CD4-positive, alpha-beta memory T cell (primary cell): ENCODE data around the gene PANX1. TPM values are rescaled to one million over a fixed set of nuclear protein-coding genes. Genes with fewer than 3 reads are reported as not detected.

ENCODE experiments used
- CTCF ChIA-PET: fragments of 350-600 bp; sonication (Branson Sonifier 250); formaldehyde crosslinking; loops from one replicate; lab custom pipeline; 2021; ENCODE audit warnings: inconsistent platforms; ENCODE audit not compliant: partially characterized antibody; lab: Charles Lee
- POLR2A ChIA-PET: fragments of 350-600 bp; sonication (Branson Sonifier 250); formaldehyde crosslinking; loops from one replicate; lab custom pipeline; 2021; ENCODE audit not compliant: partially characterized antibody; lab: Charles Lee
- DNase-seq, 5 donors: peaks; one replicate each; pipeline versions ENCODE4 v3.0.0 to v3.0.0-alpha.2; 2020 to 2022; ENCODE audit warnings: mixed read lengths in 1 of 5
- H3K27ac ChIP-seq: one replicate; pipeline ENCODE4 v1.7.0; 2013; ENCODE audit warnings: low read depth, low read length
- H3K27me3 ChIP-seq: 2 replicates; pipeline ENCODE4 v1.7.0; 2013; ENCODE audit warnings: mild to moderate bottlenecking, low read length, moderate library complexity; ENCODE audit not compliant: insufficient read depth
- H3K36me3 ChIP-seq: 2 replicates; pipeline ENCODE4 v1.7.0; 2013; ENCODE audit warnings: mild to moderate bottlenecking, low read length, moderate library complexity; ENCODE audit not compliant: insufficient read depth
- H3K4me1 ChIP-seq: 2 replicates; pipeline ENCODE4 v1.7.0; 2013; ENCODE audit warnings: mild to moderate bottlenecking, low read length, moderate library complexity; ENCODE audit not compliant: insufficient read depth
- H3K4me3 ChIP-seq, 2 donors: one replicate each; pipeline ENCODE4 v1.7.0; 2013; ENCODE audit warnings: low read length in 2 of 2, mild to moderate bottlenecking in 1 of 2
- H3K9me3 ChIP-seq, 2 donors: one replicate each; pipeline ENCODE4 v1.7.0; 2013; ENCODE audit warnings: low read length in 2 of 2, control low read depth in 1 of 2; ENCODE audit not compliant: control insufficient read depth in 1 of 2
- H3K27ac Mint-ChIP-seq, 7 donors: one replicate each; pipeline ENCODE4 v1.8.0; 2020 to 2021; ENCODE audit warnings: mixed read lengths in 7 of 7, mild to moderate bottlenecking in 6 of 7, inconsistent platforms in 3 of 7, moderate library complexity in 3 of 7
- H3K27me3 Mint-ChIP-seq, 2 donors: one replicate each; pipeline ENCODE4 v1.8.0; 2020 to 2021; ENCODE audit warnings: mixed read lengths in 2 of 2
- H3K36me3 Mint-ChIP-seq, 2 donors: one replicate each; pipeline ENCODE4 v1.8.0; 2020 to 2021; ENCODE audit warnings: mixed read lengths in 2 of 2, inconsistent platforms in 1 of 2, mild to moderate bottlenecking in 1 of 2
- H3K4me1 Mint-ChIP-seq, 4 donors: one replicate each; pipeline ENCODE4 v1.8.0; 2020 to 2021; ENCODE audit warnings: mixed read lengths in 4 of 4, mild to moderate bottlenecking in 1 of 4
- H3K4me3 Mint-ChIP-seq, 8 donors: one replicate each; pipeline ENCODE4 v1.8.0; 2020 to 2021; ENCODE audit warnings: mixed read lengths in 8 of 8, mild to moderate bottlenecking in 7 of 8, moderate library complexity in 6 of 8, inconsistent platforms in 3 of 8
- H3K9me3 Mint-ChIP-seq, 8 donors: one replicate each; pipeline ENCODE4 v1.8.0; 2020 to 2021; ENCODE audit warnings: mixed read lengths in 8 of 8, mild to moderate bottlenecking in 5 of 8, inconsistent platforms in 3 of 8, moderate library complexity in 1 of 8
- intact Hi-C: fragments of 100-400 bp; cut with micrococcal nuclease; formaldehyde crosslinking; loops from one replicate; pipeline ENCODE4 v1.15.1; 2023
- polyA plus RNA-seq, 2 donors: library from polyadenylated mRNA; unstranded; fragments of 300-500 nt; fragmentation: Illumina TruSeq; gene quantifications; one replicate each; pipeline ENCODE4 v1.2.3, GENCODE V29; 2021
- total RNA-seq, 2 experiments: library from RNA; stranded (reverse); gene quantifications; one replicate each; pipeline ENCODE4 v1.2.3, GENCODE V29; 2021

PANX1 gene
- total and polyA plus RNA-seq, 4 experiments from 2014 or later: 7.6 to 9.5 (median 8.7) TPM

DNA sequence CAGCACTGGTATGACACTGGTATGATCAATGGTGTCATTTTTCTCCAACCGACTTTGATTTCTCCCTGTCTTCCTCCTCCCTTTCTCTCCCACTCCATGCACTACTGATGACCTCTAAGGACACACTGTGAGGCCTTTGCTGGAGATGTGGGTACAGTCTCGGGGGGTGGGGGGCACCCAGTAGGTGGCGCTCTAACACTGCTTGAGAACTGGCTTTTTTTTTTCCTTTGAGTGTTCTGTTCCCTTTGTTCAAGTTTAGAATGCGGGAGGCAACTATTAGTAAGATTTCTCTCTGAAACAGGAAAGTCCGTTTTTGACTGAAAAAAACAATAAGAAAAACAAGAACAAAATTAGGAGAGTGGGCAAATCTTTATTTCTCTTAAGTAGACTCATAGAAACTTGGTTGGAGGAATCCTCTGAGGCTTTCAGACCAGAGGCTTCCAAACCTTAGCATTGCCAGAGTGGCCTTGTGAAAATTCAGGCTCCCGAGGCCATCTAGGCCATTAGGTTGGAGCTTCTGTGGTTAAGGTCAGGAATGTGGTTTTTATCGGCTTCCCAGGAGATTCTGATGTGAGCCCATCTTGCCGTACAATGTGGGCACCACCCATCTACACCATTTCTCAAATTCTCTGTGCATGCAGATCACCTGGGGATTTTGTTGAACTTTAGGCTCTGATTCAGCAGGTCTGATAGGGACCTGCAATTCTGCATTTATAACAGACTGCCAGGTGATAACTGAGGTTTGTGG lies 43.2 kb downstream of the PANX1 start:
- peaks cover 10 to 30% of the 10 kb centered on the region in 2 donors for H3K36me3 Mint-ChIP-seq
- ChIA-PET CTCF (interaction anchor here (0.7 to 1.6 kb wide), 7 partner anchors 10 to 333 kb away, joined by 3 to 8 read pairs (median 3); partner anchors contain the start of gene PANX1), POLR2A (no interaction called here)
- peak overlapping the region in 1 of 8 donors; percentile 49 for H3K4me3 Mint-ChIP-seq
- Histone ChIP-seq H3K4me3 (no peak overlapping the region), H3K9me3 (no peaks in the 10 kb centered on the region), H3K27me3 (no peaks in the 10 kb centered on the region), H3K36me3 (no peaks in the 10 kb centered on the region), H3K4me1 (no peaks in the 10 kb centered on the region), H3K27ac (no peak overlapping the region)
- intact Hi-C loops: no loop called here
- peaks cover 17 to 38% (median 33%) of the 10 kb centered on the region in 4 donors for H3K4me1 Mint-ChIP-seq
- peaks cover 0 to 1% (median 0%) of the 10 kb centered on the region in 8 donors for H3K9me3 Mint-ChIP-seq
- H3K27ac Mint-ChIP-seq: peak overlapping the region in 3 of 7 donors; percentile 19 to 73 (median 66)
- DNase-seq: no peak
- H3K27me3 Mint-ChIP-seq: no peaks in the 10 kb centered on the region

DNA sequence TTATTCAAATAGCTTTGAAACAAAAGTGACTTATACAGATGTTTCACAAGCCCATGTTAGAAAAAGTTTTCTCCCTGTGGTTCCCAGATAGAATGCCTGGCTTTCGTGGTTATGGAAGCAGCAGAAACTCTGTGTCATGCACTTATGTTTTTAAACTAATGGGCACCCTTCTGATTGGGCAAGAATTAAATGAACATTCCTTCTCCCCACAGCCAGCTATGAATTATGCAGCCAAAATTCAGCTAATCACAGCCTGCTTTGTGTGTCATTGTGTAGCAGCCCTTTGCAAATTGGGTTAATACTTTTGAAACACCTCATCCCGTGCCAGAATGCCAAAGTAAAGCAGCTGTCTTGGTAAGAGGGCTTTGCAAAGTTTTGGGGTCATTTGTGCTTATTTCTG lies 46.9 kb downstream of the PANX1 start:
- Histone ChIP-seq H3K36me3 (peaks cover 16% of the 10 kb centered on the region), H3K27ac (no peak overlapping the region), H3K27me3 (no peaks in the 10 kb centered on the region), H3K4me3 (no peak overlapping the region), H3K4me1 (no peaks in the 10 kb centered on the region), H3K9me3 (no peaks in the 10 kb centered on the region)
- peak overlapping the region in 2 of 7 donors; percentile 12 to 41 for H3K27ac Mint-ChIP-seq
- H3K36me3 Mint-ChIP-seq: peaks cover 37 to 52% of the 10 kb centered on the region in 2 donors
- DNase-seq: no peak
- no peaks in the 10 kb centered on the region for H3K27me3 Mint-ChIP-seq
- ChIA-PET CTCF (interaction anchor here (2.0 kb wide), 1 partner anchor 8 kb away, joined by 10 read pairs; no protein-coding TSS in a partner anchor), POLR2A (interaction anchor here (1.1 kb wide), 1 partner anchor 13 kb away, joined by 3 read pairs; no protein-coding TSS in a partner anchor)
- H3K4me3 Mint-ChIP-seq: no peak overlapping the region
- peaks cover 0 to 3% (median 0%) of the 10 kb centered on the region in 8 donors for H3K9me3 Mint-ChIP-seq
- peaks cover 17 to 25% (median 20%) of the 10 kb centered on the region in 4 donors for H3K4me1 Mint-ChIP-seq
- intact Hi-C loops: no loop called here

DNA sequence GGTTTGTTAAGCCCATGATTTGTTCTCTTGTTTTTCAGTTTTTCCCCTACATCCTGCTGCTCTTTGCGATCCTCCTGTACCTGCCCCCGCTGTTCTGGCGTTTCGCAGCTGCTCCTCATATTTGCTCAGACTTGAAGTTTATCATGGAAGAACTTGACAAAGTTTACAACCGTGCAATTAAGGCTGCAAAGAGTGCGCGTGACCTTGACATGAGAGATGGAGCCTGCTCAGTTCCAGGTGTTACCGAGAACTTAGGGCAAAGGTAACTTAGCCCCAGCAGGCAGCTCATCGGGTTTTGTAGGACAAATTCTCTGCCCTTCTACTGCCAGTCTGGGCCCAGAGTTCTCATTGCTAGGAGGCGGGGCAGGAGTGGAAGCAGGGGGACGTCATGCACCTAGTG lies 49.7 kb downstream of the PANX1 start:
- Histone ChIP-seq H3K4me3 (no peak overlapping the region), H3K36me3 (peaks cover 27% of the 10 kb centered on the region), H3K9me3 (no peaks in the 10 kb centered on the region), H3K27ac (no peak overlapping the region), H3K4me1 (no peaks in the 10 kb centered on the region), H3K27me3 (no peaks in the 10 kb centered on the region)
- peaks cover 0 to 3% (median 0%) of the 10 kb centered on the region in 8 donors for H3K9me3 Mint-ChIP-seq
- peaks cover 50 to 56% of the 10 kb centered on the region in 2 donors for H3K36me3 Mint-ChIP-seq
- no peak for DNase-seq
- intact Hi-C loops: no loop called here
- ChIA-PET POLR2A (no interaction called here), CTCF (no interaction called here)
- H3K27me3 Mint-ChIP-seq: no peaks in the 10 kb centered on the region
- no peak overlapping the region for H3K4me3 Mint-ChIP-seq
- H3K27ac Mint-ChIP-seq: peak overlapping the region in 1 of 7 donors; percentile 12
- peaks cover 0 to 7% (median 5%) of the 10 kb centered on the region in 4 donors for H3K4me1 Mint-ChIP-seq

DNA sequence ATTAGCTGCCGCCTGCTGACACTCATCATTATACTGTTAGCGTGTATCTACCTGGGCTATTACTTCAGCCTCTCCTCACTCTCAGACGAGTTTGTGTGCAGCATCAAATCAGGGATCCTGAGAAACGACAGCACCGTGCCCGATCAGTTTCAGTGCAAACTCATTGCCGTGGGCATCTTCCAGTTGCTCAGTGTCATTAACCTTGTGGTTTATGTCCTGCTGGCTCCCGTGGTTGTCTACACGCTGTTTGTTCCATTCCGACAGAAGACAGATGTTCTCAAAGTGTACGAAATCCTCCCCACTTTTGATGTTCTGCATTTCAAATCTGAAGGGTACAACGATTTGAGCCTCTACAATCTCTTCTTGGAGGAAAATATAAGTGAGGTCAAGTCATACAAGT lies 51.1 kb downstream of the PANX1 start:
- Mint-ChIP-seq H3K9me3 (peaks cover 0 to 3% (median 0%) of the 10 kb centered on the region in 8 donors), H3K4me1 (peaks cover 0 to 1% (median under 1%) of the 10 kb centered on the region in 4 donors), H3K36me3 (peaks cover 50 to 56% of the 10 kb centered on the region in 2 donors), H3K27ac (no peak overlapping the region), H3K4me3 (no peak overlapping the region), H3K27me3 (no peaks in the 10 kb centered on the region)
- Histone ChIP-seq H3K4me3 (no peak overlapping the region), H3K9me3 (no peaks in the 10 kb centered on the region), H3K4me1 (no peaks in the 10 kb centered on the region), H3K27ac (no peak overlapping the region), H3K36me3 (peaks cover 27% of the 10 kb centered on the region), H3K27me3 (no peaks in the 10 kb centered on the region)
- intact Hi-C loops: loop anchor here (5.0 kb wide), 1 partner anchor 328 kb away; no protein-coding TSS in a partner anchor
- ChIA-PET CTCF (no interaction called here), POLR2A (no interaction called here)
- no peak for DNase-seq

DNA sequence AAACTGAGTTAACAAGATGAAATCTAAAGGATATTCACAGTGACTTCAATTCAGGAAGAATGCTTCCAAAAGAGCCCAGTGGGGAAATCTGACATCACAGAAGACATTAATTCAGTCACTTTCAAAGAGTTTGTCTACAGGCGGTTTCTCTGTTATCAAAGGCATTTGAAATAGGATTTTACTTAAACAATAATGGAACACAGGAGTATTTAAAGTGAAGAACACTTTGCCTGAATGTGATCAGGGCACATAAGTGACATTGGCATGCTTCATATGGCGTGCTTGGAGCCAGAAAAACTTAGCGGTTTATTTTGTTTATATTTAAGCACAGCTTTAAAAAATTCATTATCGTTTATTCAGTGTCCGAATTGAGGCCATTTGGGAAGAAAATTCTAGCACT lies 52.9 kb downstream of the PANX1 start:
- ChIA-PET CTCF (interaction anchor here (0.7 to 1.2 kb wide), 3 partner anchors 9 to 53 kb away, joined by 3 read pairs; partner anchors contain the start of gene PANX1), POLR2A (no interaction called here)
- no peak overlapping the region for H3K4me3 Mint-ChIP-seq
- Histone ChIP-seq H3K4me3 (no peak overlapping the region), H3K27ac (no peak overlapping the region), H3K9me3 (no peaks in the 10 kb centered on the region), H3K4me1 (no peaks in the 10 kb centered on the region), H3K27me3 (no peaks in the 10 kb centered on the region), H3K36me3 (peaks cover 27% of the 10 kb centered on the region)
- H3K27ac Mint-ChIP-seq: no peak overlapping the region
- DNase-seq: no peak
- peaks cover 50 to 59% of the 10 kb centered on the region in 2 donors for H3K36me3 Mint-ChIP-seq
- no peaks in the 10 kb centered on the region for H3K27me3 Mint-ChIP-seq
- peaks cover 0 to 1% (median 0%) of the 10 kb centered on the region in 4 donors for H3K4me1 Mint-ChIP-seq
- intact Hi-C loops: loop anchor here (5.0 kb wide), 1 partner anchor 326 kb away; no protein-coding TSS in a partner anchor
- H3K9me3 Mint-ChIP-seq: peaks cover 0 to 3% (median 0%) of the 10 kb centered on the region in 8 donors

DNA sequence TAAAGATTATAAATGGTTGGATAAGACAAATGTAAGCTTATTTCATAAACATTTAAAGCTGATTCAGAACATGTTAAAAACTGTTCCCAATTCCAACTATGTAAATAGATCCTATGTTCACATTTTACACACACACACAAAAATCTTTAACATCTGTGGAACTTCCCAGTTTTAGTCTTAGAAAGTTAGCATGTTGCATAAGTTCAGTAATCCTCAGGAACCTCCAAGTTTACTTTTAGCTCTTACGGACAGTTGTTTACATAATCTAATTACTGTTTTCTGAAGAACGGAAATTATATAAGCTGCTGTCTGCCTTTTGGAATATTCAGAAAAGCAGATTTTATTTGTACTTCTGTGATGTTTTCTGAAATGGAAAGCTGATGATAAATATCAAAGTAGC lies 53.3 kb downstream of the PANX1 start:
- CTCF ChIA-PET: interaction anchor here (0.7 to 1.2 kb wide), 3 partner anchors 9 to 54 kb away, joined by 3 read pairs; partner anchors contain the start of gene PANX1
- POLR2A ChIA-PET: no interaction called here
- Histone ChIP-seq H3K4me3 (no peak overlapping the region), H3K27ac (no peak overlapping the region), H3K9me3 (no peaks in the 10 kb centered on the region), H3K4me1 (no peaks in the 10 kb centered on the region), H3K27me3 (no peaks in the 10 kb centered on the region), H3K36me3 (peaks cover 27% of the 10 kb centered on the region)
- H3K27ac Mint-ChIP-seq: no peak overlapping the region
- DNase-seq: no peak
- no peak overlapping the region for H3K4me3 Mint-ChIP-seq
- peaks cover 0 to 1% (median 0%) of the 10 kb centered on the region in 4 donors for H3K4me1 Mint-ChIP-seq
- peaks cover 46 to 57% of the 10 kb centered on the region in 2 donors for H3K36me3 Mint-ChIP-seq
- peaks cover 0 to 3% (median 0%) of the 10 kb centered on the region in 8 donors for H3K9me3 Mint-ChIP-seq
- intact Hi-C loops: loop anchor here (5.0 kb wide), 1 partner anchor 325 kb away; no protein-coding TSS in a partner anchor
- H3K27me3 Mint-ChIP-seq: no peaks in the 10 kb centered on the region
